ENCODE measurements around the gene PRORP. TPM values are rescaled to one million over a fixed set of nuclear protein-coding genes. Genes with fewer than 3 reads are reported as not detected.

The PRORP gene
- total and polyA plus RNA-seq, 2 of the 13 experiments (the other 11 are each of a cell fraction or from before 2014, with no cell fraction given), result 48.9 to 88.7 TPM

DNA sequence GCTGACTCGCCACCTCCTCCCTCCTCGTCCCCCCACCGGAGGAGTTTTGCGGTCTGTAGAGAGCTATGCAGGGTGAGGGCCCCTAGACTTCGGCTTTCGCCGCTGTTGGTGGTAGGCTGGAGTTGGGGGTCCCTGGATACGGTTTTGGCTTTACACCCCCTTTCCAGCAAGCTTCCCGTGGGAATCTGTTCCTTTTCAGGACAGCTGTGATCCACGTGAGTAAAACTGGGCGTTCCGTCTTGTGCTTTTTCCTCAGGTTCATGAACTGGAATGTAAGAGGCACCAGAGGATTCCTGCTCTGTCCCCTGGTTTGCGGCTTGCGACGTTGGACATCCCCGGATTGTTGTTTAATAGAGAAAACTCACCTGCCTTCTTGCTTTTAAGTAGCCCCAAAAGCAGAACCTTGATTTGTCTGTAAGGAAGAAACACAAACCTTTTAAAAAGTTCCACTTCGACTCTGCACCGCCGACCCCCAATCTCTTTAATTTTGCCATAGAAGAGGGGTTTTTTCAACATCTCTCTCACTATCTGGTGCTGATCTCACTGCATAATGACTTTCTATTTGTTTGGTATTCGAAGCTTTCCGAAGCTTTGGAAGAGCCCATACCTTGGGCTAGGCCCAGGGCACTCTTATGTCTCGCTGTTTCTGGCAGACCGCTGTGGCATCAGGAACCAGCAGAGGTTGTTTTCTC, 490 bp downstream of the PRORP start (continued):
- TF ChIP-seq MBD4 (IDR thresholded peaks at IDR 0.05; ENCODE audit: borderline replicate concordance, low read length), result no peak
- TF ChIP-seq ZNF333 (CRISPR knock-in tag; IDR thresholded peaks at IDR 0.05; ENCODE audit: borderline replicate concordance), result peak; percentile 86; the same call in 1 of the 2 replicates
- TF ChIP-seq, protein P1, sequence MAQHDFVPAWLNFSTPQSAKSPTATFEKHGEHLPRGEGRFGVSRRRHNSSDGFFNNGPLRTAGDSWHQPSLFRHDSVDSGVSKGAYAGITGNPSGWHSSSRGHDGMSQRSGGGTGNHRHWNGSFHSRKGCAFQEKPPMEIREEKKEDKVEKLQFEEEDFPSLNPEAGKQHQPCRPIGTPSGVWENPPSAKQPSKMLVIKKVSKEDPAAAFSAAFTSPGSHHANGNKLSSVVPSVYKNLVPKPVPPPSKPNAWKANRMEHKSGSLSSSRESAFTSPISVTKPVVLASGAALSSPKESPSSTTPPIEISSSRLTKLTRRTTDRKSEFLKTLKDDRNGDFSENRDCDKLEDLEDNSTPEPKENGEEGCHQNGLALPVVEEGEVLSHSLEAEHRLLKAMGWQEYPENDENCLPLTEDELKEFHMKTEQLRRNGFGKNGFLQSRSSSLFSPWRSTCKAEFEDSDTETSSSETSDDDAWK (CRISPR knock-in tag; IDR thresholded peaks at IDR 0.05), result no peak
- TF ChIP-seq, protein P2, sequence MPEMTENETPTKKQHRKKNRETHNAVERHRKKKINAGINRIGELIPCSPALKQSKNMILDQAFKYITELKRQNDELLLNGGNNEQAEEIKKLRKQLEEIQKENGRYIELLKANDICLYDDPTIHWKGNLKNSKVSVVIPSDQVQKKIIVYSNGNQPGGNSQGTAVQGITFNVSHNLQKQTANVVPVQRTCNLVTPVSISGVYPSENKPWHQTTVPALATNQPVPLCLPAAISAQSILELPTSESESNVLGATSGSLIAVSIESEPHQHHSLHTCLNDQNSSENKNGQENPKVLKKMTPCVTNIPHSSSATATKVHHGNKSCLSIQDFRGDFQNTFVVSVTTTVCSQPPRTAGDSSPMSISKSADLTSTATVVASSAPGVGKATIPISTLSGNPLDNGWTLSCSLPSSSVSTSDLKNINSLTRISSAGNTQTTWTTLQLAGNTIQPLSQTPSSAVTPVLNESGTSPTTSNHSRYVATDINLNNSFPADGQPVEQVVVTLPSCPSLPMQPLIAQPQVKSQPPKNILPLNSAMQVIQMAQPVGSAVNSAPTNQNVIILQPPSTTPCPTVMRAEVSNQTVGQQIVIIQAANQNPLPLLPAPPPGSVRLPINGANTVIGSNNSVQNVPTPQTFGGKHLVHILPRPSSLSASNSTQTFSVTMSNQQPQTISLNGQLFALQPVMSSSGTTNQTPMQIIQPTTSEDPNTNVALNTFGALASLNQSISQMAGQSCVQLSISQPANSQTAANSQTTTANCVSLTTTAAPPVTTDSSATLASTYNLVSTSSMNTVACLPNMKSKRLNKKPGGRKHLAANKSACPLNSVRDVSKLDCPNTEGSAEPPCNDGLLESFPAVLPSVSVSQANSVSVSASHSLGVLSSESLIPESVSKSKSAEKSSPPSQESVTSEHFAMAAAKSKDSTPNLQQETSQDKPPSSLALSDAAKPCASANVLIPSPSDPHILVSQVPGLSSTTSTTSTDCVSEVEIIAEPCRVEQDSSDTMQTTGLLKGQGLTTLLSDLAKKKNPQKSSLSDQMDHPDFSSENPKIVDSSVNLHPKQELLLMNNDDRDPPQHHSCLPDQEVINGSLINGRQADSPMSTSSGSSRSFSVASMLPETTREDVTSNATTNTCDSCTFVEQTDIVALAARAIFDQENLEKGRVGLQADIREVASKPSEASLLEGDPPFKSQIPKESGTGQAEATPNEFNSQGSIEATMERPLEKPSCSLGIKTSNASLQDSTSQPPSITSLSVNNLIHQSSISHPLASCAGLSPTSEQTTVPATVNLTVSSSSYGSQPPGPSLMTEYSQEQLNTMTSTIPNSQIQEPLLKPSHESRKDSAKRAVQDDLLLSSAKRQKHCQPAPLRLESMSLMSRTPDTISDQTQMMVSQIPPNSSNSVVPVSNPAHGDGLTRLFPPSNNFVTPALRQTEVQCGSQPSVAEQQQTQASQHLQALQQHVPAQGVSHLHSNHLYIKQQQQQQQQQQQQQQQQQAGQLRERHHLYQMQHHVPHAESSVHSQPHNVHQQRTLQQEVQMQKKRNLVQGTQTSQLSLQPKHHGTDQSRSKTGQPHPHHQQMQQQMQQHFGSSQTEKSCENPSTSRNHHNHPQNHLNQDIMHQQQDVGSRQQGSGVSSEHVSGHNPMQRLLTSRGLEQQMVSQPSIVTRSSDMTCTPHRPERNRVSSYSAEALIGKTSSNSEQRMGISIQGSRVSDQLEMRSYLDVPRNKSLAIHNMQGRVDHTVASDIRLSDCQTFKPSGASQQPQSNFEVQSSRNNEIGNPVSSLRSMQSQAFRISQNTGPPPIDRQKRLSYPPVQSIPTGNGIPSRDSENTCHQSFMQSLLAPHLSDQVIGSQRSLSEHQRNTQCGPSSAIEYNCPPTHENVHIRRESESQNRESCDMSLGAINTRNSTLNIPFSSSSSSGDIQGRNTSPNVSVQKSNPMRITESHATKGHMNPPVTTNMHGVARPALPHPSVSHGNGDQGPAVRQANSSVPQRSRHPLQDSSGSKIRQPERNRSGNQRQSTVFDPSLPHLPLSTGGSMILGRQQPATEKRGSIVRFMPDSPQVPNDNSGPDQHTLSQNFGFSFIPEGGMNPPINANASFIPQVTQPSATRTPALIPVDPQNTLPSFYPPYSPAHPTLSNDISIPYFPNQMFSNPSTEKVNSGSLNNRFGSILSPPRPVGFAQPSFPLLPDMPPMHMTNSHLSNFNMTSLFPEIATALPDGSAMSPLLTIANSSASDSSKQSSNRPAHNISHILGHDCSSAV (CRISPR knock-in tag; IDR thresholded peaks at IDR 0.05; ENCODE audit: borderline replicate concordance), result no peak
- no peak for TF ChIP-seq ZNF616 (CRISPR knock-in tag; IDR thresholded peaks at IDR 0.05; ENCODE audit: low read depth)
- no peak for TF ChIP-seq ZNF841 (CRISPR knock-in tag; IDR thresholded peaks at IDR 0.05; ENCODE audit: borderline replicate concordance)
- no peak; the same call in 1 of the 2 replicates for TF ChIP-seq KLF15 (CRISPR knock-in tag; IDR thresholded peaks at IDR 0.05; ENCODE audit: borderline replicate concordance)
- TF ChIP-seq, protein P3, sequence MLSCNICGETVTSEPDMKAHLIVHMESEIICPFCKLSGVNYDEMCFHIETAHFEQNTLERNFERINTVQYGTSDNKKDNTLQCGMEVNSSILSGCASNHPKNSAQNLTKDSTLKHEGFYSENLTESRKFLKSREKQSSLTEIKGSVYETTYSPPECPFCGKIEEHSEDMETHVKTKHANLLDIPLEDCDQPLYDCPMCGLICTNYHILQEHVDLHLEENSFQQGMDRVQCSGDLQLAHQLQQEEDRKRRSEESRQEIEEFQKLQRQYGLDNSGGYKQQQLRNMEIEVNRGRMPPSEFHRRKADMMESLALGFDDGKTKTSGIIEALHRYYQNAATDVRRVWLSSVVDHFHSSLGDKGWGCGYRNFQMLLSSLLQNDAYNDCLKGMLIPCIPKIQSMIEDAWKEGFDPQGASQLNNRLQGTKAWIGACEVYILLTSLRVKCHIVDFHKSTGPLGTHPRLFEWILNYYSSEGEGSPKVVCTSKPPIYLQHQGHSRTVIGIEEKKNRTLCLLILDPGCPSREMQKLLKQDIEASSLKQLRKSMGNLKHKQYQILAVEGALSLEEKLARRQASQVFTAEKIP (CRISPR knock-in tag; IDR thresholded peaks at IDR 0.05; ENCODE audit: borderline replicate concordance), result no peak
- TF ChIP-seq ZNF317 (CRISPR knock-in tag; IDR thresholded peaks at IDR 0.05), result peak; percentile 88
- TF ChIP-seq, protein P4, sequence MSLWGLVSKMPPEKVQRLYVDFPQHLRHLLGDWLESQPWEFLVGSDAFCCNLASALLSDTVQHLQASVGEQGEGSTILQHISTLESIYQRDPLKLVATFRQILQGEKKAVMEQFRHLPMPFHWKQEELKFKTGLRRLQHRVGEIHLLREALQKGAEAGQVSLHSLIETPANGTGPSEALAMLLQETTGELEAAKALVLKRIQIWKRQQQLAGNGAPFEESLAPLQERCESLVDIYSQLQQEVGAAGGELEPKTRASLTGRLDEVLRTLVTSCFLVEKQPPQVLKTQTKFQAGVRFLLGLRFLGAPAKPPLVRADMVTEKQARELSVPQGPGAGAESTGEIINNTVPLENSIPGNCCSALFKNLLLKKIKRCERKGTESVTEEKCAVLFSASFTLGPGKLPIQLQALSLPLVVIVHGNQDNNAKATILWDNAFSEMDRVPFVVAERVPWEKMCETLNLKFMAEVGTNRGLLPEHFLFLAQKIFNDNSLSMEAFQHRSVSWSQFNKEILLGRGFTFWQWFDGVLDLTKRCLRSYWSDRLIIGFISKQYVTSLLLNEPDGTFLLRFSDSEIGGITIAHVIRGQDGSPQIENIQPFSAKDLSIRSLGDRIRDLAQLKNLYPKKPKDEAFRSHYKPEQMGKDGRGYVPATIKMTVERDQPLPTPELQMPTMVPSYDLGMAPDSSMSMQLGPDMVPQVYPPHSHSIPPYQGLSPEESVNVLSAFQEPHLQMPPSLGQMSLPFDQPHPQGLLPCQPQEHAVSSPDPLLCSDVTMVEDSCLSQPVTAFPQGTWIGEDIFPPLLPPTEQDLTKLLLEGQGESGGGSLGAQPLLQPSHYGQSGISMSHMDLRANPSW (CRISPR knock-in tag; IDR thresholded peaks at IDR 0.05; ENCODE audit: borderline replicate concordance), result 0 out of 2 replicates have a peak, but pooled peaks have one; percentile 15
- no peak for TF ChIP-seq BHLHE40 (IDR thresholded peaks at IDR 0.05; ENCODE audit: low read length)
- no peak for TF ChIP-seq NKX3-1 (CRISPR knock-in tag; IDR thresholded peaks at IDR 0.05)
- TF ChIP-seq FOXK2 (IDR thresholded peaks at IDR 0.05), result no peak
- no peak for TF ChIP-seq KLF13 (CRISPR knock-in tag; IDR thresholded peaks at IDR 0.05)
- no peak for TF ChIP-seq ZFP82 (CRISPR knock-in tag; IDR thresholded peaks at IDR 0.05; ENCODE audit: borderline replicate concordance)

Measured in HepG2 (cell line).